IMR-90 (cell line): ENCODE results near the gene WDR70. TPM values are rescaled to one million over a fixed set of nuclear protein-coding genes. Genes with fewer than 3 reads are reported as not detected.
A peak's percentile ranks its signal among the peaks of the same experiment; 100 is the strongest.

Experiments used
- ATAC-seq: fragments of 200-7000 bp; cut with Tn5 transposase; 2 replicates; pipeline ENCODE4 v1.9.1; 2020; ENCODE audit warnings: low read depth, mild to moderate bottlenecking, moderate library complexity
- BruUV-seq: library from RNA; stranded (reverse); fragments of 400-500 nt; replicated peaks from 2 replicates; lab custom pipeline; 2021; lab: Mats Ljungman, UMichigan
- CTCF ChIA-PET: fragments of 300-600 bp; formaldehyde crosslinking; extraction: SDS; loops from one replicate; lab custom pipeline; 2021; ENCODE audit warnings: antibody characterized with exemption; lab: Yijun Ruan, JAX
- POLR2A ChIA-PET: fragments of 300-600 bp; sonication (Branson Sonifier 250); formaldehyde crosslinking; loops from one replicate; lab custom pipeline; 2022; ENCODE audit warnings: antibody characterized with exemption; ENCODE audit not compliant: unreplicated experiment; lab: Charles Lee
- DNase-seq: peaks from one replicate; pipeline ENCODE4 v3.0.0; 2013
- H2AFZ ChIP-seq: replicated peaks from 2 replicates; pipeline ENCODE3; 2013; ENCODE audit warnings: low read length, mild to moderate bottlenecking; ENCODE audit not compliant: poor library complexity
- H2AK5ac ChIP-seq: 2 replicates; pipeline ENCODE4 v1.6.1; 2013; ENCODE audit warnings: low read depth, low read length, inconsistent platforms
- H2AK9ac ChIP-seq: replicated peaks from 2 replicates; pipeline ENCODE3; 2013; ENCODE audit warnings: mild to moderate bottlenecking, low read depth, low read length, moderate library complexity; ENCODE audit not compliant: poor library complexity
- H2BK120ac ChIP-seq: 2 replicates; pipeline ENCODE4 v1.6.1; 2013; ENCODE audit warnings: low read depth, low read length, inconsistent platforms
- H2BK15ac ChIP-seq: 3 replicates; pipeline ENCODE4 v1.6.1; 2013; ENCODE audit warnings: low read depth, low read length, inconsistent platforms
- H2BK20ac ChIP-seq: 2 replicates; pipeline ENCODE4 v1.6.1; 2013; ENCODE audit warnings: low read depth, mild to moderate bottlenecking, inconsistent platforms, low read length, moderate library complexity
- H2BK5ac ChIP-seq: 2 replicates; pipeline ENCODE4 v1.6.1; 2013; ENCODE audit warnings: mild to moderate bottlenecking, low read depth, low read length, inconsistent platforms; ENCODE audit not compliant: poor library complexity, severe bottlenecking
- H3K14ac ChIP-seq: replicated peaks from 2 replicates; pipeline ENCODE4 v1.6.1; 2013; ENCODE audit warnings: low read depth, low read length, inconsistent platforms
- H3K18ac ChIP-seq: 2 replicates; pipeline ENCODE4 v1.6.1; 2013; ENCODE audit warnings: low read depth, low read length, control low read depth
- H3K23ac ChIP-seq: 2 replicates; pipeline ENCODE4 v1.6.1; 2013; ENCODE audit warnings: low read depth, low read length, inconsistent platforms
- H3K27ac ChIP-seq: 2 replicates; pipeline ENCODE4 v1.5.1; 2013; ENCODE audit warnings: mild to moderate bottlenecking, control low read depth, low read length; ENCODE audit not compliant: insufficient read depth
- H3K27me3 ChIP-seq: 2 replicates; pipeline ENCODE4 v1.6.1; 2013; ENCODE audit warnings: low read length; ENCODE audit not compliant: control insufficient read depth, insufficient read depth
- H3K36me3 ChIP-seq: 2 replicates; pipeline ENCODE4 v1.6.1; 2013; ENCODE audit warnings: low read length, mixed read lengths; ENCODE audit not compliant: control insufficient read depth, insufficient read depth
- H3K4ac ChIP-seq: 2 replicates; pipeline ENCODE4 v1.6.1; 2013; ENCODE audit warnings: low read depth, low read length, inconsistent platforms
- H3K4me1 ChIP-seq: 2 replicates; pipeline ENCODE4 v1.6.1; 2013; ENCODE audit warnings: low read length, mixed read lengths; ENCODE audit not compliant: control insufficient read depth, insufficient read depth
- H3K4me2 ChIP-seq: 2 replicates; pipeline ENCODE4 v1.6.1; 2013; ENCODE audit warnings: low read depth, mild to moderate bottlenecking, control low read depth, low read length, moderate library complexity
- H3K4me3 ChIP-seq: 2 replicates; pipeline ENCODE4 v1.5.1; 2013; ENCODE audit warnings: low read depth, mild to moderate bottlenecking, control low read depth, low read length, moderate library complexity; ENCODE audit not compliant: insufficient read depth
- H3K56ac ChIP-seq: 2 replicates; pipeline ENCODE4 v1.6.1; 2013; ENCODE audit warnings: low read length, inconsistent platforms; ENCODE audit not compliant: insufficient read depth; ENCODE audit errors: extremely low read depth
- H3K79me1 ChIP-seq, 2 experiments: 2 replicates each; pipeline ENCODE4 v1.6.1; 2013; ENCODE audit warnings: low read length in 2 of 2, inconsistent platforms in 1 of 2, low read depth in 1 of 2
- H3K9ac ChIP-seq: 2 replicates; pipeline ENCODE4 v1.6.1; 2013; ENCODE audit warnings: low read depth, low read length, control low read depth
- H3K9me1 ChIP-seq: 2 replicates; pipeline ENCODE4 v1.6.1; 2013; ENCODE audit warnings: low read length, inconsistent platforms; ENCODE audit not compliant: insufficient read depth
- H3K9me3 ChIP-seq: 2 replicates; pipeline ENCODE4 v1.6.1; 2013; ENCODE audit warnings: low read length; ENCODE audit not compliant: control insufficient read depth, insufficient read depth
- H4K20me1 ChIP-seq: 2 replicates; pipeline ENCODE4 v1.6.1; 2013; ENCODE audit warnings: low read length, inconsistent platforms; ENCODE audit not compliant: insufficient read depth
- H4K5ac ChIP-seq: 2 replicates; pipeline ENCODE4 v1.6.1; 2013; ENCODE audit warnings: mild to moderate bottlenecking, low read depth, low read length, control low read depth
- H4K8ac ChIP-seq, 2 experiments: 2 replicates each; pipeline ENCODE4 v1.6.1; 2013; ENCODE audit warnings: low read depth in 2 of 2, low read length in 2 of 2, control low read depth in 1 of 2, inconsistent platforms in 1 of 2
- H4K91ac ChIP-seq: 2 replicates; pipeline ENCODE4 v1.6.1; 2013; ENCODE audit warnings: low read depth, low read length, inconsistent platforms; ENCODE audit not compliant: insufficient read depth
- CEBPB ChIP-seq: IDR thresholded peaks from 2 replicates; pipeline ENCODE4 v1.6.1; 2012; ENCODE audit warnings: low read depth, low read length, improper control_type of control experiment
- WGBS, 2 experiments: methylation state at CpG; one replicate each; pipeline versions ENCODE4 v1.1.5 to v1.1.7; 2013; ENCODE audit warnings: missing lambda C conversion rate in 2 of 2; ENCODE audit not compliant: insufficient read length in 1 of 2; ENCODE audit errors: extremely low coverage in 2 of 2; 5-methylcytosine and 5-hydroxymethylcytosine counted together
- dilution Hi-C: fragments of 300-500 bp; cut with HindIII; formaldehyde crosslinking; loops from one replicate; pipeline ENCODE4 v1.14.3; 2018; ENCODE audit warnings: low sequenced_read_pairs; ENCODE audit not compliant: unreplicated experiment
- in situ Hi-C: fragments of 300-500 bp; cut with MboI; formaldehyde crosslinking; loops from 3 replicates; pipeline ENCODE4 v1.14.3; 2019; ENCODE audit warnings: low sequenced_read_pairs, inconsistent platforms, mixed read lengths
- intact Hi-C: fragments of 100-400 bp; cut with micrococcal nuclease; formaldehyde crosslinking; loops from 2 replicates; pipeline ENCODE4 v1.10.0; 2022
- polyA plus RNA-seq, 3 experiments: library from polyadenylated mRNA; depleted of rRNA; stranded (reverse); fragments of >200 nt; gene quantifications; 2 replicates each; pipeline ENCODE4 v1.2.3, GENCODE V29; 2012; ENCODE audit warnings: low replicate concordance in 1 of 3
- total RNA-seq: library from RNA; depleted of rRNA; stranded (reverse); fragments of >200 nt; gene quantifications from 2 replicates; pipeline ENCODE4 v1.2.3, GENCODE V29; 2012
- TF ChIP-seq, protein P1 (sequence below): conservative IDR thresholded peaks from 2 replicates; pipeline ENCODE4 v1.5.1; 2012; ENCODE audit warnings: mild to moderate bottlenecking, low read depth, low read length, improper control_type of control experiment

WDR70 gene
- total and polyA plus RNA-seq, 2 of the 4 experiments (the other 2 are of a cell fraction) = 16.7 to 29.9 TPM

DNA sequence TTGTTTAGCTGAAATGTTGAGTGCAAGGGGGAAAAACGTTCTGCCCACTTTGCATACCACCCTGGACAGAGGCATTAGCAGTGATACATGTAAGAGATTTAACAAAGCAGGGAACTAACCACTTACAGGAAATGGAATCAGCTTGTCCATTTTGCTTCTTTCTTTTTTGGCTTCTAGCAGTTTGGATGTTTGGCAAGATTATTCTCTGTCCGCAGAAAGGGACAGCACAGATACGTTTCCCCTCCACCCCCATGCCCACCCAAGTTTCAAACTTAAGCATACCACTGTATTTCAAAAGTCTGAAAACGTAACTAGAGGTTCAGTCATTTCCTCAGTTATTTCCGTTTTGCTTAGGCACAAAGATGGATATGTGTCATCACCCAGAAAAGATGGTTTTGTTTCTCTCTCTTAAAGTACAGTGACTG, 342.3 kb downstream of the WDR70 start:
- Histone ChIP-seq H3K79me1 (peaks cover 0 to 3% of the 10 kb centered on the region in 2 experiments; a peak in 1 of 4 replicates), H2BK15ac (0 out of 3 replicates have a peak overlapping the region, but pooled peaks have one; percentile 3), H3K36me3 (no peaks in the 10 kb centered on the region), H2AK5ac (peak overlapping the region; percentile 67; the same call in 1 of the 2 replicates), H3K9me3 (no peaks in the 10 kb centered on the region), H3K14ac (peak overlapping the region; percentile 55; the same call in 1 of the 2 replicates), H3K18ac (no peak overlapping the region), H3K56ac (no peak overlapping the region), H3K9ac (no peak overlapping the region), H3K4ac (peak overlapping the region; percentile 61), H4K20me1 (peaks cover 11% of the 10 kb centered on the region; the same call in 1 of the 2 replicates), H2BK120ac (peak overlapping the region; percentile 57; the same call in 1 of the 2 replicates), H3K4me2 (peak overlapping the region; percentile 60; the same call in 1 of the 2 replicates), H2AK9ac (no peak overlapping the region), H3K23ac (0 out of 2 replicates have a peak overlapping the region, but pooled peaks have one; percentile 27), H3K27me3 (no peaks in the 10 kb centered on the region), H3K4me3 (no peak overlapping the region), H3K4me1 (peaks cover 9% of the 10 kb centered on the region), H2BK20ac (peak overlapping the region; percentile 33; the same call in 1 of the 2 replicates), H4K91ac (peak overlapping the region; percentile 6; the same call in 1 of the 2 replicates), H2AFZ (no peak overlapping the region), H2BK5ac (peak overlapping the region; percentile 28), H3K9me1 (peaks cover 10% of the 10 kb centered on the region), H4K5ac (no peak overlapping the region), H4K8ac (peak overlapping the region in 1 of 2 experiments; percentile 40; a peak in 2 of 4 replicates), H3K27ac (no peak overlapping the region)
- ChIA-PET CTCF (no interaction called here), POLR2A (interaction anchor here (0.6 kb wide), 1 partner anchor 18 kb away, joined by 4 read pairs; no protein-coding TSS in a partner anchor)
- dilution Hi-C loops (no loop called here), in situ Hi-C loops (no loop called here), intact Hi-C loops (loop anchor here (5.0 kb wide), 1 partner anchor 116 kb away; no protein-coding TSS in a partner anchor)
- ATAC-seq = no peak
- BruUV-seq = no TSS peak
- peak; percentile 36 for DNase-seq
- TF ChIP-seq CEBPB = peak; percentile 7; the same call in 1 of the 2 replicates
- TF ChIP-seq, protein P1, sequence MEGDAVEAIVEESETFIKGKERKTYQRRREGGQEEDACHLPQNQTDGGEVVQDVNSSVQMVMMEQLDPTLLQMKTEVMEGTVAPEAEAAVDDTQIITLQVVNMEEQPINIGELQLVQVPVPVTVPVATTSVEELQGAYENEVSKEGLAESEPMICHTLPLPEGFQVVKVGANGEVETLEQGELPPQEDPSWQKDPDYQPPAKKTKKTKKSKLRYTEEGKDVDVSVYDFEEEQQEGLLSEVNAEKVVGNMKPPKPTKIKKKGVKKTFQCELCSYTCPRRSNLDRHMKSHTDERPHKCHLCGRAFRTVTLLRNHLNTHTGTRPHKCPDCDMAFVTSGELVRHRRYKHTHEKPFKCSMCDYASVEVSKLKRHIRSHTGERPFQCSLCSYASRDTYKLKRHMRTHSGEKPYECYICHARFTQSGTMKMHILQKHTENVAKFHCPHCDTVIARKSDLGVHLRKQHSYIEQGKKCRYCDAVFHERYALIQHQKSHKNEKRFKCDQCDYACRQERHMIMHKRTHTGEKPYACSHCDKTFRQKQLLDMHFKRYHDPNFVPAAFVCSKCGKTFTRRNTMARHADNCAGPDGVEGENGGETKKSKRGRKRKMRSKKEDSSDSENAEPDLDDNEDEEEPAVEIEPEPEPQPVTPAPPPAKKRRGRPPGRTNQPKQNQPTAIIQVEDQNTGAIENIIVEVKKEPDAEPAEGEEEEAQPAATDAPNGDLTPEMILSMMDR = no peak
- WGBS, 2 experiments = no CpG with 5 or more reads among the region's 5 CpGs
